Lower leg skin (tissue), 3 donors: Measurements from ENCODE around the gene CGB1.

Experiments
- POLR2A ChIP-seq, 2 donors: fragments of 450-650 bp; IDR thresholded peaks; one replicate each; pipeline ENCODE4 v1.6.1; 2016 to 2017; ENCODE audit warnings: antibody characterized with exemption in 2 of 2, mild to moderate bottlenecking in 1 of 2, moderate library complexity in 1 of 2
- TF ChIP-seq, protein P1 (sequence below), 3 donors: fragments of 450-650 bp; IDR thresholded peaks; one replicate each; pipeline ENCODE4 v1.5.1; 2016; ENCODE audit warnings: antibody characterized with exemption in 3 of 3, mild to moderate bottlenecking in 3 of 3, moderate library complexity in 2 of 3

DNA sequence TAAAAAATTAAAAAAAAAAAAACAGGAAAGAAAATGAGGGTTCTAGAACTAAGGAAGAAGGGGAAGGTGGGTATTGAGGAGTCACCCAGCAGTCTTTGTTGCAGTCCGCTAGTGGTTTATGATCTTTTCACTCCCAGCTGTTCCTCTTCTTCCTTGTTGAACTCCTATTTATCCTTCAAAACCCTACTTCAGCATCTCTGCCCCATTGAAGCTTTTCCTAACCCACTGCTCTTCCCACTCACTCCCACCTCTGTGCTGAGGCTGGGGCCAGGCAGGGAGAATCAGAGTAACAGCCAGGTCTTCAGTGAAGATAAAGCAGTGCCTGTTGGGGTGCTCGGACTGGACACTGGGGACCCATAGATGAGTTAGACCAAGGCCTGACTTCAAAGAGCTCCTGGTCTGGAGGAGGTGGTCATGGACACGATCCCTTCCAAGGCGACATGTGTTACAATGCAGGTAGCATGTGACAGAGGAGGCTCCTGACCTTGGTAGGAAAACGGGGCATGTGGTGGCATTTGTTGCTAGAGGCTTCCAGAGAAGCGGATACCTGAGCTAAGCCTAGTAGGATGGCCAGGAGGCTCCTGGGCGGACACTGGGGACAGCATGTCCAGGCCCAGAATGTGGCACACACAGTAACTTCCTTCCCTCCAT lies 31.6 kb downstream of the CGB1 start:
- TF ChIP-seq, protein P1, sequence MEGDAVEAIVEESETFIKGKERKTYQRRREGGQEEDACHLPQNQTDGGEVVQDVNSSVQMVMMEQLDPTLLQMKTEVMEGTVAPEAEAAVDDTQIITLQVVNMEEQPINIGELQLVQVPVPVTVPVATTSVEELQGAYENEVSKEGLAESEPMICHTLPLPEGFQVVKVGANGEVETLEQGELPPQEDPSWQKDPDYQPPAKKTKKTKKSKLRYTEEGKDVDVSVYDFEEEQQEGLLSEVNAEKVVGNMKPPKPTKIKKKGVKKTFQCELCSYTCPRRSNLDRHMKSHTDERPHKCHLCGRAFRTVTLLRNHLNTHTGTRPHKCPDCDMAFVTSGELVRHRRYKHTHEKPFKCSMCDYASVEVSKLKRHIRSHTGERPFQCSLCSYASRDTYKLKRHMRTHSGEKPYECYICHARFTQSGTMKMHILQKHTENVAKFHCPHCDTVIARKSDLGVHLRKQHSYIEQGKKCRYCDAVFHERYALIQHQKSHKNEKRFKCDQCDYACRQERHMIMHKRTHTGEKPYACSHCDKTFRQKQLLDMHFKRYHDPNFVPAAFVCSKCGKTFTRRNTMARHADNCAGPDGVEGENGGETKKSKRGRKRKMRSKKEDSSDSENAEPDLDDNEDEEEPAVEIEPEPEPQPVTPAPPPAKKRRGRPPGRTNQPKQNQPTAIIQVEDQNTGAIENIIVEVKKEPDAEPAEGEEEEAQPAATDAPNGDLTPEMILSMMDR (IDR thresholded peaks at IDR 0.05), result no peak
- TF ChIP-seq POLR2A (IDR thresholded peaks at IDR 0.05), result no peak
